HFFc6 (cell line): Measurements from ENCODE around the gene PTPRD. TPM values are rescaled to one million over a fixed set of nuclear protein-coding genes. Genes with fewer than 3 reads are reported as not detected.

Experiments
- DNase-seq: peaks from one replicate; pipeline ENCODE4 v3.0.0-alpha.2; 2018
- H3K27ac Mint-ChIP-seq: 2 replicates; pipeline ENCODE4 v1.8.0; 2020; ENCODE audit warnings: mild to moderate bottlenecking, mixed read lengths
- H3K27me3 Mint-ChIP-seq: 2 replicates; pipeline ENCODE4 v1.8.0; 2021; ENCODE audit warnings: mild to moderate bottlenecking, moderate library complexity, mixed read lengths; ENCODE audit not compliant: insufficient read depth
- H3K36me3 Mint-ChIP-seq: 2 replicates; pipeline ENCODE4 v1.8.0; 2021; ENCODE audit warnings: low read depth, mixed read lengths
- H3K4me1 Mint-ChIP-seq: 2 replicates; pipeline ENCODE4 v1.8.0; 2020; ENCODE audit warnings: low read depth, mixed read lengths
- H3K4me3 Mint-ChIP-seq: 2 replicates; pipeline ENCODE4 v1.8.0; 2020; ENCODE audit warnings: mild to moderate bottlenecking, moderate library complexity, mixed read lengths
- H3K9me3 Mint-ChIP-seq: 2 replicates; pipeline ENCODE4 v1.8.0; 2020; ENCODE audit warnings: mild to moderate bottlenecking, mixed read lengths
- total RNA-seq, 6 experiments: library from RNA; stranded (reverse); fragmentation: NEBNext Ultra II Directional; extraction: Animal tissue kit (Norgen Biotek cat#: 25700); gene quantifications; 2 replicates in 1 of 6; 3 replicates in 5 of 6; pipeline ENCODE4 v1.2.3, GENCODE V29; 2021
- TF ChIP-seq, protein P1 (sequence below): fragments of 200-600 bp; sonication (generic); IDR thresholded peaks from 2 replicates; pipeline ENCODE4 v1.5.0; 2021; ENCODE audit warnings: antibody characterized with exemption, mild to moderate bottlenecking

Gene PTPRD
- total RNA-seq, 6 experiments from 2014 or later, result not detected

DNA sequence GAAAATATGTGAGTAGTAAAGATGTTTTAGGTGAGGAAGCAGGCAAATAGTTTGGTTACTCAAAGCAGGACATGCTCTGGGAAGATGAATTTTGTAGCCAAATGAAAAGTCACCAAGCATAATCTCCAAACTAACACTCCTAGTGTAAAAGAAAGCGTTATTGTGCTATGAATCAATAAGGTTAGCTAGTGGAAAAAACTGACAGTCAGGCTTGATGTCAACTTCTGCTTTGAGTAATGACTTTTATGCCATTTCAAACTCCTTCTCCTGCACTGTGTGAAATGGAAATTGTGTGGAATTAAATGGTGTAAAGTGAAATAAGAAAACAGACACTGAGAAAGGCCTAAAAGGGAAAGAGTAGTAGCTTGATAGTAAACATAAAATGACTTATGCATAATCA, 2176.0 kb downstream of the PTPRD start:
- no peaks in the 10 kb centered on the region for H3K4me1 Mint-ChIP-seq
- no peak overlapping the region for H3K4me3 Mint-ChIP-seq
- no peak overlapping the region for H3K27ac Mint-ChIP-seq
- H3K27me3 Mint-ChIP-seq, result no peaks in the 10 kb centered on the region
- TF ChIP-seq, protein P1, sequence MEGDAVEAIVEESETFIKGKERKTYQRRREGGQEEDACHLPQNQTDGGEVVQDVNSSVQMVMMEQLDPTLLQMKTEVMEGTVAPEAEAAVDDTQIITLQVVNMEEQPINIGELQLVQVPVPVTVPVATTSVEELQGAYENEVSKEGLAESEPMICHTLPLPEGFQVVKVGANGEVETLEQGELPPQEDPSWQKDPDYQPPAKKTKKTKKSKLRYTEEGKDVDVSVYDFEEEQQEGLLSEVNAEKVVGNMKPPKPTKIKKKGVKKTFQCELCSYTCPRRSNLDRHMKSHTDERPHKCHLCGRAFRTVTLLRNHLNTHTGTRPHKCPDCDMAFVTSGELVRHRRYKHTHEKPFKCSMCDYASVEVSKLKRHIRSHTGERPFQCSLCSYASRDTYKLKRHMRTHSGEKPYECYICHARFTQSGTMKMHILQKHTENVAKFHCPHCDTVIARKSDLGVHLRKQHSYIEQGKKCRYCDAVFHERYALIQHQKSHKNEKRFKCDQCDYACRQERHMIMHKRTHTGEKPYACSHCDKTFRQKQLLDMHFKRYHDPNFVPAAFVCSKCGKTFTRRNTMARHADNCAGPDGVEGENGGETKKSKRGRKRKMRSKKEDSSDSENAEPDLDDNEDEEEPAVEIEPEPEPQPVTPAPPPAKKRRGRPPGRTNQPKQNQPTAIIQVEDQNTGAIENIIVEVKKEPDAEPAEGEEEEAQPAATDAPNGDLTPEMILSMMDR, result no peak
- DNase-seq, result no peak
- H3K36me3 Mint-ChIP-seq, result no peaks in the 10 kb centered on the region
- peaks cover 37% of the 10 kb centered on the region for H3K9me3 Mint-ChIP-seq

DNA sequence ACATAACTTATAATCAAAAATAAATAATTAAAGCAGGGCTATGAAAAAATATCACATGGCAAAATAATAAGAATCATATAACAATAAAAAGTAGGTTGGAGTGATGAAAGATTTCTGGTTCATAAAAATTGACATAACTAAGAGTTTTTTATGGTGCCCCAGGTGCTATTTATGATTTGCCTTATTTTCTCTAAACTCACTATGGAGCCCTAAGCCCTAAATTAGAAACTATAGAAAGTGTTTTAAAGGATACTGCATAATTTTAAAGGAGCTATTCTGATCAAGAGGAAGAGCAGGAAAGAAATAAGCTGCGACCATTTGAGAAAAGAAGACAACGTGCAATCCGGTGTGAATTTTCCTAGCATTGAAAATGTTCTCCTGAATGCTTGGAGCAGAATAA, 2178.2 kb downstream of the PTPRD start:
- Mint-ChIP-seq H3K9me3 (peaks cover 35% of the 10 kb centered on the region), H3K27ac (no peak overlapping the region), H3K4me1 (no peaks in the 10 kb centered on the region), H3K36me3 (no peaks in the 10 kb centered on the region), H3K27me3 (no peaks in the 10 kb centered on the region), H3K4me3 (no peak overlapping the region)
- no peak for DNase-seq
- TF ChIP-seq, protein P1, result no peak

DNA sequence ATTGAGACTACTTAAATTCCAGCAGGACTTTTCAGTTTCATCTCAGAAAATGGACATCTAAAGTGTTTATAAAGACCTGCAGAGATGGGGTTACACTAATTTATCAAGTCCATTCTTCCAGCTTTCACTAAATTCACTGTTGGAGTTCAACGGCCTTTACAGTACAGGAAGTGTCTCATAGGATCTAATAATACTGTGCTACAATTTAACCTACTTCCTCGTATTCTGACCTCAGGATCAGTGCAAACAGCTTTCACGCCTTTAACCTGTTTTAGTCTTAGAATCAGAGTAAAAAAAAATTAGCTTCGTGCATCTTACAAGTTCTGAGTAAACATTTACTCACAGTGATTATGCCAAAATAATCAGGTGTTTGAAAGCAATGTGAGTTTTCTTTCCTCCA, 2180.6 kb downstream of the PTPRD start:
- no peak for DNase-seq
- no peak overlapping the region for H3K4me3 Mint-ChIP-seq
- peaks cover 38% of the 10 kb centered on the region for H3K9me3 Mint-ChIP-seq
- H3K27ac Mint-ChIP-seq, result no peak overlapping the region
- H3K4me1 Mint-ChIP-seq, result no peaks in the 10 kb centered on the region
- H3K36me3 Mint-ChIP-seq, result no peaks in the 10 kb centered on the region
- H3K27me3 Mint-ChIP-seq, result no peaks in the 10 kb centered on the region
- TF ChIP-seq, protein P1, result no peak

DNA sequence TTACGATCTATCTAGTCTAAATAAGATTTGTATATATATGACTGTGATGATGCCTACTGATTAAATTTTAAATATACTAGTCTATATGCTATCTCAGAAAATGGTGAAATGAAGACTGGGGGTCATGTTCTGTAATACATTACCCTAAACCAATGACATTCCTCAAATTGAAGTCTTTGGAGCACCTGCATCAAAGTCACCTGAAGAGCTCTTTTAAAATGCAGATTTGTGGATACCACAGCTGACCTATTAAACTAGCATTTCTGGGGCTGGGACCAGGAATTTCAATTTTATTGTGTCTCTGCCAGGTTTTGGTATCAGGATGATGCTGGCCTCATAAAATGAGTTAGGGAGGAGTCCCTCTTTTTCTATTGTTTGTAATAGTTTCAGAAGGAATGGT, 2181.3 kb downstream of the PTPRD start:
- Mint-ChIP-seq H3K4me3 (no peak overlapping the region), H3K27ac (no peak overlapping the region), H3K27me3 (no peaks in the 10 kb centered on the region), H3K4me1 (no peaks in the 10 kb centered on the region), H3K9me3 (peaks cover 40% of the 10 kb centered on the region), H3K36me3 (no peaks in the 10 kb centered on the region)
- TF ChIP-seq, protein P1, result no peak
- no peak for DNase-seq

DNA sequence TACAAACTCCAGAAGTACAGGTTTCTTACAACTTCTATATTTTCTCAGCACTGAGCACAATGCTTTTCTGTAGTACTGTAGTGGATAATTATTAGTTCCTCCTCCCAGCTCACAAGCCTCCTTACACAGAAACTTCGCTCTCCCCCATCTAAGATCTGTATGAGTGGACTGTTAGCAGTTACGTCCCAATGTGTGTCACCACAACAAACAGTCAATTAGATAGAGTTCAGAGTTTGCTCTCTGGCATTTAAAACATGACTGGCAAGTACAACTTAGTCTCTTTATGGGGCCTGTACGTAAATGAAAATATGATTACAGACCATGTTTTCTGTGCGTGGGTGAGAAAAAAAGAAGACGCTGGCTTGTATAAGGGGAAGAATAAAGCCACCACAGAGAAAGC, 2181.9 kb downstream of the PTPRD start:
- TF ChIP-seq, protein P1, result no peak
- peaks cover 44% of the 10 kb centered on the region for H3K9me3 Mint-ChIP-seq
- no peak overlapping the region for H3K4me3 Mint-ChIP-seq

DNA sequence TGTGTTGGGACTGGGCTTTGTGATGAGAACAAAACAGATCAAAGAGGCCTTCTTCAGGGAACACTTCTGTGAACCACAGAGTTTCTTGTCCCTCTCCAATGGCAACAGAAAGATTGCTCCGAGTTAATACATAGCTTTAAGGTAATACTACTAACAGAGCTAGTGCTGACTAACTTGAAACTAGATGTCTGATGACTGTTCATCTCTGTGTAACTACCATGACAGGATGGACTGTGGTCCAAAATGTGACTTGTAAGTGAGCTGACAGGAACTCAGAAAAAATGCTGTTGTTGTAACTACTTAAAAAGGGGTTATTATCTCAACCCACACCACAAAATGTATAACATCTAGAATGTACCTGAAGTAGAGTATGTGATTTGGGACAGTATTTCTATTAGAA, 2183.0 kb downstream of the PTPRD start:
- H3K4me1 Mint-ChIP-seq, result no peaks in the 10 kb centered on the region
- H3K27me3 Mint-ChIP-seq, result no peaks in the 10 kb centered on the region
- H3K4me3 Mint-ChIP-seq, result no peak overlapping the region
- no peaks in the 10 kb centered on the region for H3K36me3 Mint-ChIP-seq
- TF ChIP-seq, protein P1, result no peak
- peaks cover 44% of the 10 kb centered on the region for H3K9me3 Mint-ChIP-seq
- H3K27ac Mint-ChIP-seq, result no peak overlapping the region
- no peak for DNase-seq

More for the DNA sequence above, 2181.9 kb downstream of the PTPRD start:
- H3K27me3 Mint-ChIP-seq, result no peaks in the 10 kb centered on the region
- H3K36me3 Mint-ChIP-seq, result no peaks in the 10 kb centered on the region
- no peak for DNase-seq
- no peaks in the 10 kb centered on the region for H3K4me1 Mint-ChIP-seq
- no peak overlapping the region for H3K27ac Mint-ChIP-seq
